Ecto neural progenitor cell (in vitro differentiated cells): ENCODE data around the gene HOXC11.

Source experiments
- DNase-seq: peaks from one replicate; pipeline ENCODE4 v3.0.0-alpha.2; 2018; ENCODE audit warnings: low spot score

The HOXC11 gene

DNA sequence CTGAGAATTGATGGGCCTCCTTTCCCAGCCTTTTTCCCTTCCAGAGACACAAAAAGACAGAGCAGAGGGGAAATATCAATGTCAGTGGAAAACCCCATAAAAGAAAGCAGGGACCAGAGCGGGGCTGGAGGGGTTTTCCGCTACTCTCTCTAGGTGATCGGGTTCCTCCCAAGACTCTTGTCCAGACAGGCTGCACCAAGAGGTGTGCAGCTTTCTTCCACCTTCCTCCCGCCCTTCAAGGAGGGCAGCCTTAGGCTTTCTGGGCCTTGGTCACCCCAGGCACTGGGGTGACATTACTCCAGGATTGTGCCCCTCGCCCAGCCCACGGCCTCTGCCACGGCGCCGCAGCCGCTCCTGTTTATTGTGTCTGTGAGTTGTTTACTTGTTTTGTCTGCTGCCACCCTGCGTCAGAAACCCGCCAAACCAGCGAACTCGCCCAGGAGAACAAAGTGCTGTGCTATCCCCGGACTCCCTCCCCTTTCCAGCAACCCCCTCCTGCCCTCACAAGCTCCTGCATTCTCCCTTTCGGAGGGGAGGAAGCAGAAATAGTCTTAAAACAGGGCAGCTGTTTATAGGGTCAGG lies 48.6 kb downstream of the HOXC11 start:
- DNase-seq = peak; percentile 81

DNA sequence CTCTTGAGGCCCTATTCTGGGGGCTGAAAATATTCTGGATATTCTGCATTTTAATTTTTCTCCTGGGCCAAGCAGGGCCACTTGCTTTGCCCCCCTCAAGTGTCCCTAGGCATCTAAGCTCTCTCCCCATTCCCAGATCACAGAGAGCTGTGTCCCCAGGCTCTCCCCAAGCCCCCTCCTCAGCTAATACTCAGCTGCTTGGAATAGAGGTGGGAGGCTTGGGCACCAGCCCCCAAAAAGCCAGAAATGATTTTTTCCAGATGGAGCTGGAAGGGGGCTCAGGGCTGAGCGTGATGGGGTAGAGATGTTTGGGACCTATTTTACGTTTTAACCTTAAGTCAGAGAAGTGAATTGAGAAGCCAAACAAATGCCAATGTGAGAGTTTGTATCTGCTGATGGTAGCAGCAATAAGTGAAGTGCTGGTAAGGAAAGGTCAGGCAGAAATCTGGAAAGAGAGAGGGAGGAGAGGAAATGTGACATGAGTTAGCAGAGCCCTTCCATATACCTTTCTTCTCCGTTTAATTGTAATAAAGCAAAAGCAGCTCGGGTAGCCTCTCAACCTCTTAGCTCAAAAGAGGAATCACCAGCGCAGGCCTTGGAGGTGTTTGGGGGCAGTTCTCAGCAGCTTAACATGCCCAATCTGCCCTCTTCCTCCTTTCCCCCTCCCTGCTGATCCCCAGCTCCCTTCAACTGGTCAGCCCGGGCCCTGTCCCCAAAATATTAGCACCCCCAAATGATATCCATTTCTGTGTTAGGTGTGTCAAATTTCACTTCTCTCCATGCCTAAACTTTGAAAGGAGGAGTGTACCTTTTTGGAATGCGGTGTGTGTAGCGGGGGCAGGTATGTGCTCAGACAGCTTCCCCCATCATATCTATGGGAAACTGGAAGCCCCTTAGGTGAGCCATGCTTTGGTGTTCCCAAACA lies 50.3 kb downstream of the HOXC11 start:
- DNase-seq = no peak

- DNase-seq = no peak
These were observed 51.2 kb downstream of the HOXC11 start for GRCh38 chr12:54024127-54024526.

- DNase-seq = no peak
These were observed 51.8 kb downstream of the HOXC11 start for GRCh38 chr12:54024581-54025305.

DNA sequence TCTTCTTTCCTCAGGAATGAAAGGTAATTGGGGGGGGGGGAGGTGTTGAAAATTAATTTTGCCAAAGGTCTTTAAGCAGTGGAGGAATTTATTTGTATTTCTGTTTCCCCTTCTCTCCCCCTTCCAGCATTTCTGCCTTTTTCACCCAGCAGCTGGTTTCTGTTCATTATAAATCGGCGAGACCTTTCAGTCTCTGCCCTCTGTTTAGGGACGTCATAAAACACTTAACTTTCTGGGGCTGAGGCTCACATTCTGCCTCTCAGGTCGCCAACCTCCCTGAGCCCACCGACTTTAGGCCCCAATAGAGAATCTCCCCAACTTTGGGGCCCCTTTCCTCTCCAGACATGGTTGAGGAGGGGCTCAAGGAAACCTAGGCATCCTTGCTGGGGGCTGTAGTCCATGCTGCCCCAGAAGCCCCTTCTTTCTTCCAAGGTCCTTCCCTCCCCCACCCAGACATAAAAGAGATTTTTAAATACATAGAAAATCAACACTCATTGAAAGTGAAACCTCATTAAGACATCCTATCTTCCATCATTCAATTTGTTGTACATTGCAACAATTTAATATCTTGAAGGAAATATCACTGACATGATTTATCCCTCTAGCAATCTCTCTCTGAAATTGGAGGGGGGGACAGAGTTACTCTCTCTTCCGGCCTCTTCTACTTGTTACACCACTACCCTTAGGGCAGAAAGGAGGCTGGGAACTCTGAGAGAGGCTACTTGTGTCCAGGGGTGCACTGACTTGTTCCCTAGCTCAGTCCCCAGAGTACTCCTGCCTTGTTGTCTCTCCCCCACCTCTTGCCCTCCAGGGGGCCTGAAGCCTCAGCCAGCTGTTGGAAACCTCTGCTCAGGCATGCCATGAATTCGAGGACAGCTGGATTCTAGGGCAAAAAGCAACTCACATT lies 52.8 kb downstream of the HOXC11 start:
- DNase-seq = no peak

- DNase-seq = no peak
These were observed 53.9 kb downstream of the HOXC11 start for GRCh38 chr12:54026640-54027441.
